ENCODE measurements around the gene LRFN2.

- TF ChIP-seq CTCF (IDR thresholded peaks at IDR 0.05) (no peak), POLR2A (IDR thresholded peaks at IDR 0.05) (no peak)
These were observed 154.2 kb downstream of the LRFN2 start for GRCh38 chr6:40432982-40433381.
